GM23248 (cell line): ENCODE measurements around the gene MAP4K1.

Experiments
- EZH2 ChIP-seq: fragments of 200-600 bp; sonication (generic); IDR thresholded peaks from 2 replicates; pipeline ENCODE4 v1.6.1; 2018; ENCODE audit warnings: antibody characterized with exemption, mild to moderate bottlenecking; ENCODE audit not compliant: insufficient read depth, poor library complexity, severe bottlenecking
- EZH2phosphoT487 ChIP-seq: fragments of 200-600 bp; sonication (generic); IDR thresholded peaks from 2 replicates; pipeline ENCODE4 v1.6.1; 2018; ENCODE audit warnings: antibody characterized with exemption, moderate library complexity, mild to moderate bottlenecking, low read depth; ENCODE audit not compliant: insufficient read depth

GRCh38 chr19:38539751-38540150 is 78.0 kb downstream of the MAP4K1 start:
- TF ChIP-seq EZH2 = no peak
- no peak for TF ChIP-seq EZH2phosphoT487
